HepG2 (cell line): ENCODE data around the gene HSDL2. TPM values are rescaled to one million over a fixed set of nuclear protein-coding genes. Genes with fewer than 3 reads are reported as not detected.

Experiments
- ATAC-seq: fragments of 200-7000 bp; cut with Tn5 transposase; 3 replicates; pipeline ENCODE4 v1.9.1; 2020; ENCODE audit warnings: mild to moderate bottlenecking, moderate library complexity
- BruUV-seq: library from RNA; stranded (reverse); fragments of 400-500 nt; replicated peaks from 2 replicates; lab custom pipeline; 2021; lab: Mats Ljungman, UMichigan
- CTCF ChIA-PET: fragments of 300-600 bp; formaldehyde crosslinking; extraction: SDS; loops from one replicate; lab custom pipeline; 2021; ENCODE audit warnings: low total read pairs, inconsistent platforms, low intra/inter-chr PET ratio; lab: Yijun Ruan, JAX
- POLR2A ChIA-PET: fragments of 350-600 bp; sonication (Branson Sonifier 250); formaldehyde crosslinking; loops from one replicate; lab custom pipeline; 2020; ENCODE audit warnings: antibody characterized with exemption, inconsistent platforms; lab: Yijun Ruan, JAX
- DNase-seq: peaks from one replicate; pipeline ENCODE4 v3.0.0-alpha.2; 2015; ENCODE audit warnings: low spot score
- FAIRE-seq: peaks from 3 replicates; lab custom pipeline; 2011; peaks lifted over from hg19 to GRCh38; lab: Jason Lieb, UNC
- H2AFZ ChIP-seq: one replicate; pipeline ENCODE4 v1.6.1; 2011; ENCODE audit warnings: low read length, inconsistent platforms
- H3K27ac ChIP-seq: fragments of 300-600 bp; 3 replicates; pipeline ENCODE4 v1.8.0; 2011; ENCODE audit warnings: mixed run types, mild to moderate bottlenecking, mixed read lengths, low read length, inconsistent platforms; ENCODE audit not compliant: insufficient read depth; ENCODE audit errors: extremely low read length
- H3K27me3 ChIP-seq, 2 experiments: fragments of 200-600 bp in 1 of 2; 2 replicates in 1 of 2; 3 replicates in 1 of 2; pipeline versions ENCODE4 v1.6.0 to v1.8.0; 2011; ENCODE audit warnings: low read length in 2 of 2, mild to moderate bottlenecking in 2 of 2, moderate library complexity in 2 of 2, inconsistent platforms in 1 of 2; ENCODE audit not compliant: insufficient read depth in 2 of 2, control insufficient read depth in 1 of 2
- H3K36me3 ChIP-seq, 2 experiments: fragments of 200-600 bp in 1 of 2; replicated peaks in 1 of 2; 2 replicates in 1 of 2; 3 replicates in 1 of 2; pipeline versions ENCODE4 v1.5.1 to v1.8.0; 2011; ENCODE audit warnings: low read length in 2 of 2, inconsistent platforms in 1 of 2; ENCODE audit not compliant: insufficient read depth in 2 of 2, control insufficient read depth in 1 of 2
- H3K4me1 ChIP-seq: 2 replicates; pipeline ENCODE4 v1.5.1; 2012; ENCODE audit warnings: low read length, inconsistent platforms; ENCODE audit not compliant: insufficient read depth
- H3K4me2 ChIP-seq: 2 replicates; pipeline ENCODE4 v1.6.0; 2011; ENCODE audit warnings: low read depth, low read length, inconsistent platforms
- H3K4me3 ChIP-seq, 3 experiments: fragments of 200-600 bp in 1 of 3; sonication (generic), shearing (Covaris generic) in 1 of 3; replicated peaks in 1 of 3; 2 replicates each; pipeline ENCODE4 v1.5.1; 2011 to 2016; ENCODE audit warnings: low read length in 3 of 3, inconsistent platforms in 2 of 3, low read depth in 2 of 3, mild to moderate bottlenecking in 2 of 3, control low read depth in 1 of 3, mixed read lengths in 1 of 3; ENCODE audit not compliant: insufficient read depth in 1 of 3
- H3K79me2 ChIP-seq: one replicate; pipeline ENCODE4 v1.6.1; 2011; ENCODE audit warnings: low read length, inconsistent platforms; ENCODE audit not compliant: insufficient read depth
- H3K9ac ChIP-seq: 2 replicates; pipeline ENCODE4 v1.6.0; 2011; ENCODE audit warnings: mild to moderate bottlenecking, low read depth, low read length, inconsistent platforms; ENCODE audit not compliant: insufficient read depth
- H3K9me3 ChIP-seq: 2 replicates; pipeline ENCODE4 v1.5.1; 2012; ENCODE audit warnings: mild to moderate bottlenecking, low read length
- H4K20me1 ChIP-seq: 2 replicates; pipeline ENCODE4 v1.6.0; 2011; ENCODE audit warnings: inconsistent platforms, mild to moderate bottlenecking, low read length, moderate library complexity; ENCODE audit not compliant: insufficient read depth
- CBX5 ChIP-seq: sonication (generic); formaldehyde crosslinking; IDR thresholded peaks from 2 replicates; pipeline ENCODE4 v1.4.0; 2020; ENCODE audit warnings: missing genetic modification reagents, borderline replicate concordance
- HOXA9 ChIP-seq: sonication (generic); formaldehyde crosslinking; IDR thresholded peaks from 2 replicates; pipeline ENCODE4 v1.8.1; 2022; ENCODE audit warnings: missing genetic modification reagents, mild to moderate bottlenecking, moderate library complexity, borderline replicate concordance
- KMT2A ChIP-seq: sonication (generic); formaldehyde crosslinking; IDR thresholded peaks from 2 replicates; pipeline ENCODE4 v1.4.0; 2020; ENCODE audit warnings: missing genetic modification reagents
- MLLT10 ChIP-seq: sonication (generic); formaldehyde crosslinking; IDR thresholded peaks from 2 replicates; pipeline ENCODE4 v1.4.0; 2020; ENCODE audit warnings: missing genetic modification reagents
- NCOA2 ChIP-seq: sonication (generic); formaldehyde crosslinking; IDR thresholded peaks from 2 replicates; pipeline ENCODE4 v1.8.0; 2022; ENCODE audit warnings: inconsistent platforms
- NCOR1 ChIP-seq: fragments of 200-600 bp; sonication (generic); IDR thresholded peaks from 2 replicates; pipeline ENCODE4 v1.7.0; 2017; ENCODE audit warnings: antibody characterized with exemption, low read length, borderline replicate concordance
- PAF1 ChIP-seq: IDR thresholded peaks from 2 replicates; pipeline ENCODE4 v1.6.1; 2016; ENCODE audit warnings: missing genetic modification reagents, missing compliant biosample characterization
- RXRA ChIP-seq: sonication (generic); formaldehyde crosslinking; IDR thresholded peaks from 2 replicates; pipeline ENCODE4 v1.5.1; 2020; ENCODE audit warnings: missing genetic modification reagents
- TBX3 ChIP-seq: fragments of 450-650 bp; IDR thresholded peaks from 2 replicates; pipeline ENCODE4 v1.6.1; 2017; ENCODE audit warnings: antibody characterized with exemption, mild to moderate bottlenecking, inconsistent platforms, borderline replicate concordance
- THAP11 ChIP-seq: IDR thresholded peaks from 2 replicates; pipeline ENCODE4 v1.6.1; 2016; ENCODE audit warnings: missing biosample characterization, missing genetic modification reagents
- THYN1 ChIP-seq: sonication (generic); formaldehyde crosslinking; IDR thresholded peaks from 2 replicates; pipeline ENCODE4 v1.8.1; 2023; ENCODE audit warnings: low read depth, mild to moderate bottlenecking, moderate library complexity, missing genetic modification reagents, borderline replicate concordance
- ZNF331 ChIP-seq: sonication (generic); formaldehyde crosslinking; IDR thresholded peaks from 2 replicates; pipeline ENCODE4 v1.4.0; 2020; ENCODE audit warnings: missing genetic modification reagents
- ZNF546 ChIP-seq: sonication (generic); formaldehyde crosslinking; conservative IDR thresholded peaks from 2 replicates; pipeline ENCODE4 v1.8.1; 2023; ENCODE audit warnings: mild to moderate bottlenecking, missing genetic modification reagents
- ZNF550 ChIP-seq: sonication (generic); formaldehyde crosslinking; IDR thresholded peaks from 2 replicates; pipeline ENCODE4 v1.4.0; 2020; ENCODE audit warnings: mild to moderate bottlenecking, missing genetic modification reagents, borderline replicate concordance
- ZNF670 ChIP-seq: sonication (generic); formaldehyde crosslinking; IDR thresholded peaks from 2 replicates; pipeline ENCODE4 v1.8.0; 2022; ENCODE audit warnings: mild to moderate bottlenecking, missing genetic modification reagents, borderline replicate concordance
- ZNF761 ChIP-seq: sonication (generic); formaldehyde crosslinking; conservative IDR thresholded peaks from 2 replicates; pipeline ENCODE4 v1.4.0; 2020; ENCODE audit warnings: mild to moderate bottlenecking, missing genetic modification reagents
- WGBS: methylation state at CpG from one replicate; pipeline ENCODE4 v1.1.6; 2017; ENCODE audit warnings: low lambda C conversion rate; 5-methylcytosine and 5-hydroxymethylcytosine counted together
- in situ Hi-C: cut with HindIII; loops from 2 replicates; pipeline ENCODE4 v1.10.0; 2017; ENCODE audit warnings: low pct_unique_long_range_greater_than_20kb; ENCODE audit not compliant: extremely low pct_ligation_motif_present
- intact Hi-C: fragments of 100-400 bp; cut with micrococcal nuclease; formaldehyde crosslinking; loops from one replicate; pipeline ENCODE4 v1.10.0; 2022; ENCODE audit not compliant: unreplicated experiment
- polyA plus RNA-seq, 8 experiments: library from polyadenylated mRNA; depleted of rRNA in 3 of 8; stranded (reverse) in 7 of 8; unstranded in 1 of 8; fragments of >200 nt; fragmentation: Illumina TruSeq in 4 of 8; extraction: Trizol in 4 of 8; gene quantifications; 2 replicates each; pipeline versions ENCODE4 v1.2.1 to v1.2.3, GENCODE V29; 2011 to 2016; ENCODE audit warnings: low read depth in 4 of 8, missing spikeins in 1 of 8, mixed read lengths in 1 of 8; ENCODE audit not compliant: insufficient read depth in 1 of 8
- total RNA-seq, 5 experiments: library from RNA; depleted of rRNA; stranded (reverse); fragments of >200 nt; fragmentation: Illumina TruSeq; extraction: Trizol; gene quantifications; 2 replicates each; pipeline ENCODE4 v1.2.3, GENCODE V29; 2016; ENCODE audit warnings: low read depth in 1 of 5
- TF ChIP-seq, protein P1 (sequence below): sonication (generic); formaldehyde crosslinking; IDR thresholded peaks from 2 replicates; pipeline ENCODE4 v1.5.1; 2020; ENCODE audit warnings: mild to moderate bottlenecking, missing genetic modification reagents, moderate library complexity

HSDL2 gene
- total and polyA plus RNA-seq, 2 of the 13 experiments (the other 11 are each of a cell fraction or from before 2014, with no cell fraction given) = 55.3 to 80.2 TPM

DNA sequence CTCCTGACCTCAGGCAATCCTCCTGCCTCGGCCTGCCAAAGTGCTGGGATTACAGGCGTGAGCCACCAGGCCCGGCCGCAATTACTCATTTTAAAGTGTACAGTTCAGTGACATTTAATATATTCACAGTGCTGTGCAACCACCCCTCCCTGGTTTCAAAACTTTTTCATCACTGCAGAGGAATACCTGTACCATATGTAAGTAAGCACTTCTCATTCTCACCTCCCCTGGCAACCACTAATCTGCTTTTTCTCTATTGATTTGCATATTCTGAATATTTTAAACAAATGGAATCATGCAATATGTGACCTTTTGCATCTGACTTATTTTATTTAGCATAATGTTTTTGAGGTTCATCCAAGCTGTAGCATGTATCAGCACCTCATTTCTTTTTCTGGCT lies 85.4 kb downstream of the HSDL2 start:
- in situ Hi-C loops = no loop called here

More for the DNA sequence above, 85.4 kb downstream of the HSDL2 start:
- no peak for FAIRE-seq
- H3K36me3 ChIP-seq = peaks cover 5 to 63% of the 10 kb centered on the region in 2 experiments; a peak in 4 of 5 replicates
- no peaks in the 10 kb centered on the region for H3K9me3 ChIP-seq
- CTCF ChIA-PET = no interaction called here
- H2AFZ ChIP-seq = no peak overlapping the region
- H4K20me1 ChIP-seq = no peaks in the 10 kb centered on the region
- H3K4me2 ChIP-seq = no peak overlapping the region
- DNase-seq = no peak
- ATAC-seq = no peak
- no peak overlapping the region for H3K9ac ChIP-seq
- H3K79me2 ChIP-seq = no peaks in the 10 kb centered on the region
- POLR2A ChIA-PET = no interaction called here
- no peak overlapping the region for H3K27ac ChIP-seq
- intact Hi-C loops = no loop called here
- H3K4me3 ChIP-seq = no peak overlapping the region
- BruUV-seq = no TSS peak
- H3K4me1 ChIP-seq = no peaks in the 10 kb centered on the region
- no peaks in the 10 kb centered on the region for H3K27me3 ChIP-seq
- TF ChIP-seq PAF1 = no peak
- TF ChIP-seq CBX5 (CRISPR knock-in tag) = no peak
- TF ChIP-seq HOXA9 (CRISPR knock-in tag) = no peak
- TF ChIP-seq THYN1 (CRISPR knock-in tag) = no peak
- TF ChIP-seq ZNF761 = no peak
- no peak for TF ChIP-seq NCOR1
- no peak for TF ChIP-seq RXRA (CRISPR knock-in tag)
- TF ChIP-seq, protein P1, sequence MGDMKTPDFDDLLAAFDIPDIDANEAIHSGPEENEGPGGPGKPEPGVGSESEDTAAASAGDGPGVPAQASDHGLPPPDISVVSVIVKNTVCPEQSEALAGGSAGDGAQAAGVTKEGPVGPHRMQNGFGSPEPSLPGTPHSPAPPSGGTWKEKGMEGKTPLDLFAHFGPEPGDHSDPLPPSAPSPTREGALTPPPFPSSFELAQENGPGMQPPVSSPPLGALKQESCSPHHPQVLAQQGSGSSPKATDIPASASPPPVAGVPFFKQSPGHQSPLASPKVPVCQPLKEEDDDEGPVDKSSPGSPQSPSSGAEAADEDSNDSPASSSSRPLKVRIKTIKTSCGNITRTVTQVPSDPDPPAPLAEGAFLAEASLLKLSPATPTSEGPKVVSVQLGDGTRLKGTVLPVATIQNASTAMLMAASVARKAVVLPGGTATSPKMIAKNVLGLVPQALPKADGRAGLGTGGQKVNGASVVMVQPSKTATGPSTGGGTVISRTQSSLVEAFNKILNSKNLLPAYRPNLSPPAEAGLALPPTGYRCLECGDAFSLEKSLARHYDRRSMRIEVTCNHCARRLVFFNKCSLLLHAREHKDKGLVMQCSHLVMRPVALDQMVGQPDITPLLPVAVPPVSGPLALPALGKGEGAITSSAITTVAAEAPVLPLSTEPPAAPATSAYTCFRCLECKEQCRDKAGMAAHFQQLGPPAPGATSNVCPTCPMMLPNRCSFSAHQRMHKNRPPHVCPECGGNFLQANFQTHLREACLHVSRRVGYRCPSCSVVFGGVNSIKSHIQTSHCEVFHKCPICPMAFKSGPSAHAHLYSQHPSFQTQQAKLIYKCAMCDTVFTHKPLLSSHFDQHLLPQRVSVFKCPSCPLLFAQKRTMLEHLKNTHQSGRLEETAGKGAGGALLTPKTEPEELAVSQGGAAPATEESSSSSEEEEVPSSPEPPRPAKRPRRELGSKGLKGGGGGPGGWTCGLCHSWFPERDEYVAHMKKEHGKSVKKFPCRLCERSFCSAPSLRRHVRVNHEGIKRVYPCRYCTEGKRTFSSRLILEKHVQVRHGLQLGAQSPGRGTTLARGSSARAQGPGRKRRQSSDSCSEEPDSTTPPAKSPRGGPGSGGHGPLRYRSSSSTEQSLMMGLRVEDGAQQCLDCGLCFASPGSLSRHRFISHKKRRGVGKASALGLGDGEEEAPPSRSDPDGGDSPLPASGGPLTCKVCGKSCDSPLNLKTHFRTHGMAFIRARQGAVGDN = no peak
- TF ChIP-seq NCOA2 = no peak
- no peak for TF ChIP-seq ZNF550 (CRISPR knock-in tag)
- no peak for TF ChIP-seq ZNF546
- TF ChIP-seq THAP11 = no peak
- no peak for TF ChIP-seq ZNF331 (CRISPR knock-in tag)
- TF ChIP-seq ZNF670 = no peak
- TF ChIP-seq MLLT10 (CRISPR knock-in tag) = no peak
- TF ChIP-seq TBX3 = no peak
- no peak for TF ChIP-seq KMT2A
- 98% methylated on average over 4 of the region's 4 CpGs for WGBS
